COLO829 (cell line): ENCODE measurements around the gene CEP131.

Experiments used
- DNase-seq: peaks from one replicate; pipeline ENCODE4 v3.0.0; 2012; ENCODE audit warnings: low spot score

Gene CEP131

DNA sequence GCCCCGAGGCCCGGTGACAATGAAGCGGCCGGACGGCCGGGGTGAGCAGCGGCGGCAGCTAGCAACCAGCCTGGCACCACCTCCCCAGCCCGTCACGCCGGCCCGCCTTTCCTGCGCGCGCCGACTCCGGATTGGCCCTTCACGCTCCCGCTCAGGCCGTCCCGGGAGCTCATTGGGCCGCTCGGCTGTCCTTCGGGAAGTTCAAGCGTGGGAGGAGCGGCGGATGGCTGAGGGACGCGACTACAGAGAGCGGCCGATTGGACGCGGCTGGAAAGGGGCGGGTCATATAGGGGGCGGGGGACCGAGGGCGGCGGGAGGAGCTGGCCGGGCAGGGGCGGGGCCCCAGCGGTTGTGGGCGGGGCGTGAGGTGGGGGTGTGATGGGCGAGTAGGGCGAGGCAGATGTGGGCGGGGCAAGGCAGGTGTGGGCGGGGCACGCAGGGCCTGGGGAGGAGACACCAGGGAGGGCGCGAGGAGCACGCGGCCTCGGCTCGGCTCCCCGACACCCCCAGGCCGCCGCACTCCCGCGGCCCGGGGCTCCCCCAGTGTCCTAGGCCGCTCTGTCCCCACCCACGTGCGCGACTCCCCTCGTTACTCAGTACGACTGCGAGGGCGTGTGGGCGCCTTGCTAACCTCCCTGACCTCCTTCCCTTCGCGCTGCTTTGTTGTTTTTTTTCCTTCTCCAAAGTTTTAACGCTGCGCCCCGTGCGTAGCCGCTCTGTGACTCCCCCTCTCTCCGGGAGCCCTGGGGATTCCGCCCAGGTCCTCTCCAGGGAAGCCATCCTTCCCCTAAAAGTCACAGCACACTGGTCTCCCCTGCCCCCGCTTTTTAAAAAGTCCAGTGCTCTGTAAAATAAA, at the start of gene CEP131:
Gene CEP131 (minus strand): TSS at position 60 of the 856 bp plus-strand sequence. CDS start 2,909 bp downstream, outside the sequence.
- DNase-seq, result peak; percentile 99

DNA sequence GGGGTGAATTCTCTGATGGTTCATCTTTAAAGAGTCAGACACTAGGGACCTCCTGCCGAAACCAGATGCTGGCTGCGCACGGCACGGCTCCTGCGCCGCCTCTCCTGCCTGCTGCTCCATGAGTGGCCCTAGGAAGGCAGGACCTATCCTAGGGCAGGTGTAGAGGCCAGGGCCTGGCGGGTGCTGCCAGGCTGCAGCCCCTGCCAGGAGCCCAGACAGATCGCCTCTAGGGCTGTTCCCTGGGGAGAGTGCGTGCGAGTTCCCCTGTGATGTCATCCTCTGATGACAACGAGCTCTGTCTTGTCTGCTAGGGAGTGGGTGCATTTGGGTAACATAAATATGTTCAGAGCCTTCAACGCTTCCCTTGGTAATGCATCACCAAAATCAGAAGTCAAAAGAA, 48.5 kb upstream of the CEP131 start:
- DNase-seq, result no peak

DNA sequence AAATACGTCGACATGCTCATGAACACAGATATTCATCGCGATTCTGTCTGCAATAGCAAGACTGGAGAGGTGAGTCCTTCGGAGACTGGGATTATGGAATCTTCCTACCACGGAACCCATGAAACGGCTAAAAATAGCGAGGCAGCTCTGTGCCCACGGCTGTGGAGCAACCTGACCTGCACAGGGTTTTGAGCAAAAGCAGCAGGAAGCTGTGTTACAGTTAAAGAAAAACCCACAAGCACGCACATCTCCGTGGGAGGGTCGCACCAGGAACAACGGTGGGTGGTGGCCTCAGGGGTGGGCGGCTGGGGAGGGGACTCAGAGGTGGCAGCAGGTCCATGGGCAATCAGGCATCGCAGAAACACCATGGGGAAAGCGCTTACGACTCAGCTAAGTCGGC, 47.5 kb upstream of the CEP131 start:
- DNase-seq, result no peak

DNA sequence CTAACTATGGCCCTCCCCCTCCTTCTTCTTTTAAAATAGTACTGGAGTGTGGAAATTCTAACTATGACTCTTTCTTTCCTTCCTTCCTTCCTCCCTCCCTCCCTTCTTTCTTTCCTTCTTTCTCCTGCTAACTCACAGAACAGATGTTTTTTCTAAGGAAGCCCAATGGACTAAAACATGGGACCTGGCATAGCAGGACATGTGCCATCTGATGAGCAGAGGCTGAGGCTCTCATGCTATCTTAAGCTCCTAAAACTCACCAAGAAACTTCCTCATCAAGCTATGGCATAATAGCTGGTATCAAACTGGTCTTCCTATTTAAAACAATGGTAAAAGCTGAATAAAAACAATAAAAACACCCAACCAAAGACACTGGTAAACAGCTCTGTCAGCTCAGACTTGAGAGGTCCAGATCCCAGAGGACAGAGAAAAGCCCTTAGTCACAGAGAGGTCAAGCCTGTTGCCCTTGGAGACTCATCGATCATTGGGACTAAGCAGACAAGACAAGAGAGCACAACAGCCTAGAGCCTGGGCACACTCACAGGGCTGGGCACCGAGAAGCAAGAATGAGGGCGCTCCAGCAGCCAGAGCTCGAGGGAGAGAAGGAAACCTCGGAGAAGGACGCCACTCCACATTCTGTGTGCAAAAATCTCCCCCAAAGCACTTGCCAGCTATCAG, 44.8 kb upstream of the CEP131 start:
- DNase-seq, result no peak

DNA sequence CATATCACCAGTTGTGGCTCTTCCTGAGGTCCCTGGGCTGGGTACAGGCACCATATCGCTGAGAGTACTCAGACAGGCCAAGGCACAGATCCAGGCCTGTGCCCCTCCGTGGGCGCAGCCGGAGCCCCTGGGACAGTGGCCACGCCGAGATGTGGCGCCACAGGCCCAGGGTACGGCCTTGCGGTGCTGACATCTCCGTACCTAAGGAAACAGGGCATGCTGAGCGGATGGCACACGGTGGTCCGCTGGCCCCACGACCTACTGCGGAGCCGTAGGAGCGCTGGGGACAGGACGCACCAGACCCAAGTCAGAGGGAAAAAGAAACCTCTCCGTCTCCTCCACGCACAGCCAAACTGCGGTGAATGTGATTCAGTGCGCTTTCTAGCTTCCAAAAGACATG, 42.8 kb upstream of the CEP131 start:
- no peak for DNase-seq

DNA sequence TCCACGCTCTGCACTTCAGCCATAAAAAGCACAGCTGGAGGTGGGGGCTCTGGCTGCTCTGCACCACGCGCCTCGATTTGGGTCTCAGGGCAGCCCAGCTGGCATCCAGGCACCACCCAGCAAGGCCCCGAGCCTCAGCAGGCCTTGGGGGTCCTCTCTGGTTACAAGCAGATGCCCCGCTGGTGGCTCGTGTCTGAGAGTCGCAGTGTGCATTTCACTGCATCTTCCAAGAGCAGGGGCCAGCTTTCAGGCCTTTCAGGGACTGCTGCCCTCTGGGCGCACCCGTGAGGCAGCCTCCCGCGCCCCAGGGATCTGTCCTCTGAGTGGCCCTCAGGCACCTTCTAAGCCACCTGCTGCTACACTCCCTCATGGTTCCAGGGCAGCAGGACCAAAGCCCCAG, 41.9 kb upstream of the CEP131 start:
- no peak for DNase-seq

DNA sequence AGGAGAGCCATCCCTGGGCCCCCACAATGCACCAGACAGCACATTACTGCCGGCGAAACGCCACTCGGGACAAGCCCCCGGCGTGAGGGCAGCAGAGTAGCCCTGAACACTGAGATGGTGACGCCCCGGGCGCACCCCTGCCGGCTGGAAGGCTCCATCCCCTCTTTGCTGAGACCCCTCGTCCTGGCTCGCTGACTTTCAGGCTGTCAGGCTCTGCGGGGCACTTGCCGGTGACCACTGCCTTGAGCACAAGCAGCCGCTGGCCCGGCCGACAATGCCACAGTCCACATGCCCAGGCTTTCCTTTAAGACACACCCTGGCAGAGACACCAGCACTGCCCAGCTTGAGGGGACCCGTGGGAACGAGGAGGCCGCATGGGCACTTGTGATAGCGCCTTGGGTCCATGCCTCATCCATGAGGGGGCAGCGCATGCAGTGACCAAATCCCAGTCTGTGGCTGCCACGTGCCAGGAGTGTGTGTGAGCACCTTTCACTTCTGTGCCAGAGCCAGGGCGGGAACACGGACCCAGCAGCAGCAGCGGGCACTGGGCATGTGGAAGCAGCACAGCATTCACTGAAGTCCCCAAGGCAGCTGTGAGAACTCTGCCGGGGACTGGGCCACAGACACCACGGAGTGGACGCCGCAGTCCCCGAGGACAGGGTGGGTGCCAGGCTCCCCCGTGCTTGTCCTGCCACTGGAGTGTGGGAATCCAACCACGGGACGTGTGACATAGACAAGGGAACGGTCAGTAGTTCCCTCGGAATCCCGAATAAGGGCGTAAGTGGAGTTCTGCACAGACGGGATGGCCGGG, 40.8 kb upstream of the CEP131 start:
- no peak for DNase-seq

DNA sequence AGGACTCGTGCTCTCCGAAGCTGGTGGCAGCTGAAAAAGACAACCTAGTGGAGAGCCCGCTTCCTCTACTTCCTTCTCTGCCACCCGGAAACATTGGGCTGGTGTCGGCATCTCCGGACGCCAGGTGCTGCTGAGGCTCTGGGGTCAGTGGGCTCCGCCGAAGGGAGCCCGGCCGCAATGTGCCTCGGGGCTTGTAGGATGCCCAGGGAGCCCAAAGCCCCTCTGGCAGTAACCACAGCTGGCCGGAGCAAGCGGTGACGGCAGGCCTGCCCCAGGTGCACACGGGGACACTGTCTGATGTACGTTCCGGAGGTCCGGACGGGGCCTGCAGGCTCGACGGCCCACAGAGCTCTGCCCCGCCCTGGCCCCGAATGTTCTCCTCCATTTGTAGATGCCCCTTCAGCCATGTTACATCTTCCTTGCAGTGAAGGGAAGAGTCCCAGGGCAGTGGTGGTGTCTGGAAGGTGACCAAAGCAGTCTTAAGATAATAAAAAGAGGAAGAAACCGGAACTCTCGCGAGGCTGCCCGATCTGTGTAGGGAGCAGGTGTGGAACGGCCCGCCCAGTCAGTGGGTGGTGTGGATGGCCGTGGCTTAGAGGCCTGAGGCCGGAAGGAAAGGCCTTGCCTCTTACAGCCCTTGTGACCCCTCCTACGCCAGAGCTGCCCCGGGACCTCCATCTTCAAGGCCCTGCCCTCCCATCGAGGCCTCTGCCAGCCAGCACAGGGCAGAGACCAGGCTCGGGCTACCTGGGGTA, 39.0 kb upstream of the CEP131 start:
- DNase-seq, result no peak

DNA sequence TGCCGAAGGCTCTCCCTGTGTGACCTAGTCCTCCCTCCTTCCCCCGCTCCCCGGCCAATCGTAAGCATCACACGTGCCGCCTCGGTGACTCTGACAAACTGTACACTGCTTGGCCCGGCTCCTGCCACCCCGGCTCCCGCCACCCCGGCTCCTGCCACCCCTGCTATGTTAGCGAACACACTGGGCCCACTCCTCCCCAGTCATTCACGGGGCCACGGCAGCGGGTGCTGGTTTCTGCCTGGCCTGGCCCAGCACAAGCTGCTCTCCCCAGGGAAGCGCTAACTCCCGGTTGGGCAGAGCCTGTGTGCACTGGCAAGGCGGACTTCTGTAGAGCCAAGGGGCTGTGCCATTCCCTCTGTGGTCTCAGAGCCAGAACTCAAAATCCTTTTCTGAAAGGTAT, 38.3 kb upstream of the CEP131 start:
- no peak for DNase-seq

DNA sequence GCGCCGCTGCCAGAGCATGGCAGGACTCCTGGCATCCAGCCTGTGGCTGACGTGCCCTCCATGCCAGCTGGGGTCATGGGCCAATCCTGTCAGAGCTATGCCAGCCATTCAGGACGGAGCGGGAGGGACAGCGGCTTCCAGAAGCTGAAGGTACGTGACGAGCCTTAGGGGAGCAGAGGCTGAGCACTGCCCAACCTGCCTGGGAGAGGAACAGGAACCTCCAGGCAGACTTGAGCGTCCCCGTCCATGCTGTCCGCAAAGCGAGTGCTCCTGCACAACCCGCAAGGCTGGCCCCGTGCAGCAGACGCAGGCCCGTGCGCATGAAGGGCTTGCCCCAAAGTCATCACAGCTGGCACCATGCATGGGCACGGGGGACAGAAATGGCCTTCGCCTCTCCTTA, 37.9 kb upstream of the CEP131 start:
- DNase-seq, result no peak

DNA sequence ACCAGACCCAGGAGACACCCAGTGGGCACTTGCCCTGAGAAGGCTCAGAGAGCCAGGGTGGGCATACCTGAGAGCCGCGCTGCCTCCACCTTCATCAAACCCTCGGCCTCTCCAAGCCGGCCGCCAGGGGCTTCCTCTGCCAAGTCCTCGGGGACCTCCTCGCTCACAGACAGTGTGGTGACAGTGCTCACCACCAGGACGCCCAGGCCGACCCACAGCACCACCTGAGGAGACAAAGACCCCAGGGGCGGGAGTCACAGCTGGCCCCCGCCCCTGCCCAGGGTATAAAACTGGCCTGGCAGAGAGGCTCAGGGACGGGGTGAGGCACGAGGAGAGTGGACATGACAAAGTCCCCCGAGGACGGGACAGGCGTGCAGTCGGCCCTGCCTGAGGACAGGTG, 37.4 kb upstream of the CEP131 start:
- DNase-seq, result no peak

DNA sequence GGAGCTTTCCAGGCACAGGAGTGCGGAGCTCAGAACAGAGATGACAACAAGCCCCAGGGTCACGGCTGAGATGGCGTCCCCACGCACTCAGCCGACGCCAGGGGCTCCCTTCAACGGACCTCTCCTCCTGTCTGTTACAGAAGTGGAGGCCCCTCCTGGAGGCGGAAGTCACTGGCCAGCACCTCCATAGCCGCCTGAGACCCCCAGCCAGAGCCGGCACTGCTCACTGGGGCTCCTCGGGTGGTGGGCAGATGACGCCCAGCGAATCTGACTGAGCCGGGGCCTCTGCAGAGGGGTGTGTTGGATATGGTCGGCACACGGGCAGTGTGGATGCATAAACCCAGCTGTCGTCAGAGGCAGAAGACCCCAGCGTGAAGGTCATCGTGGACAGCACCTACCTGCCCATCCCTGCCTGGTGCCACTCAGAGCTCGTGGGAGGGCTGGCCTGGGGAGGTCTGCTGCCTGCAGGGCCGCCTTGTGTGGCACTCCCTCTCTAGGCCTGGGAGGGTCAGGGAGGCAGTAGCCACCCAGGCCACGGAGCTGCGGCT, 36.4 kb upstream of the CEP131 start:
- DNase-seq, result no peak

DNA sequence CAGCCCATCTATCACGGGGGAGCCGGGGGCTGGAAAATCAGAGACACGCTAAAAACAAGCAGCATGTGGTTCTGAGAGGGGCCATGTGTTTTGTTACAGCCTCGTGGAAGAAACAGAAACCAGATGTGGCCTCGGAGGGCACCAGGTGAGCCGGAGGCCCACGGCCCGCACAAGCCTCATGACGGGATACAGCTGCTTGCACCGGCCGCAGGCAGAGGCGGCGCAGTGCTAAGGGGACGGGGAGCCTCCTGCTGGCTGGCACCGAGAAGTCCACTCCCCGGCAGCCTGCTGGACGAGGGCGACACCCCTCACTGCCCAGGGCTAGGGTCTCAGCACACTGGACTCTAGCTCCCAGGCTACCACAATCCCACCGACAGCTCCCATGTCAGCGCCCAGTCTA, 35.5 kb upstream of the CEP131 start:
- no peak for DNase-seq

DNA sequence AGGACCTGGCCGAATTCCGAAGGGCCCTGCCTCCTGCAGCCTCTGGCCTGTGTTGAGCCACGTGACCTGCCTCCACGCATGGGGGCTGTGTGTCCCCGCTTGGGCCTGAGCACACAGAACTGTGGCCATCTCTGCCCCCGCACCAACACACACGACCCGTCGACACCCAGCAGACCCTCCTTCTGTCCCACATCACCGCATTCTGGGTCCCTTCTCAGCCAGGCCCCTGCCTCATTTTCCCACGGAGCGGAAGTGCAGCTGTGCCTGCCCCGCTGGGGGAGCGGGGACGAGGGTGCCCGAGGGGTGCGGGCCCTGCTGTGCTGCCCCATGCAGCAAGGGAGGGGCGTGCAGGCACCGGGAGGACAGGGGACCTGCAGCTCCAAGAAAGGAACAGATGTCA, 34.8 kb upstream of the CEP131 start:
- DNase-seq, result no peak

DNA sequence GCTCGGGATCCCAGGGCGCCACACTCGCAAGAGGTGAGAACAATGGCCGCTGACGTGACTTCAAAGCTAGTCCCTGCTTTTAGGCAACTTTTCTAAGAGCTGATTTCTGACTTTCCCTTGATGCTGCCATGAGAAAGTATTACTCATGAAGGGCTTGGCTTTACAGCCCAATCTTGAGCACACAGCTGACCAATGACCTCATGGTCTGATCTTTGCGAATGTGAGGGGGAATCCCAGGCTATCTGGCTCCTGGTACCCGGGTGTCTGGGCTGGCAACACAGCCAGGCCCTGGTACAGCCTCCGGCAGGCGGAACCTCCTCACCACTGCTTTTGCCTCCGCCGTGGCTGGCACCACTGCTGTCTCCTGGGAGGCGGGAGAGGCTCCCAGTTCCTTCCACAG, 33.9 kb upstream of the CEP131 start:
- no peak for DNase-seq

DNA sequence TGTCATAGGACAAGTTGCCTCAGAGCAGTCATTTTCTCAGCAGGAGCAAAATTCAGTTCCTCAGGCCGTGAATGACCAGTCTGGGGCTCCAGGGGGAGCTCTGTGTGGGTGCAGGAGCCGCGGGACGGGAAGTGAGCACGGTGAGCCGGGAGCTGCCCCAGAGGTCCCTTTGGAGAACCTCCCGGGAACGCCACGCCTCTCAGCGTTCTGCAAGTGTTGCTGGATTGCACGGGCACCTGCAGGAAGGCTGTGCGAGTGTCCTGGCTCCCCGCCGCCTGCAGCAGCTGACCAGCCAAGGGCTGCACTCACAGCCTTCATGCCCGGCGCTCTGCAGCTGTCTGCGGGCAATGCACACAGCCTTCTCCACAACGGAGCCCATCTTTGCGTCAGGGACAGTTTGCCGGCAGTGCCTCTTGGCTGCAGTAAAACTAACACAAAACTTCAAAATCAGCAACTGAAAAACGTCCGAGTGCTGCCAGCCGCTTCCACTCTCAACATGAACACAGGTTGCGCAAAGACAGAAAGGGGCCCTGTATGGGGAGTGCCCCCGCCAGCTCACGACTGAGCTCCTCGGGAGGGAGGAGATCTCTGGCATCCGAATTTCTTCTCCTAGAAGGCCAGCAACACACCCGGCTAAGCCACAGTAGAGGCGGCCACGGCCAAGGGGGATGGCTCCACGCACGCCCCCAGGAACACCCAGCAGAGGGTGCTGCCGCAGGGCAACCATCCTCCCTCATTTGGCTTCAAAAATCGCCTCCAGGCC, 32.4 kb upstream of the CEP131 start:
- DNase-seq, result no peak

DNA sequence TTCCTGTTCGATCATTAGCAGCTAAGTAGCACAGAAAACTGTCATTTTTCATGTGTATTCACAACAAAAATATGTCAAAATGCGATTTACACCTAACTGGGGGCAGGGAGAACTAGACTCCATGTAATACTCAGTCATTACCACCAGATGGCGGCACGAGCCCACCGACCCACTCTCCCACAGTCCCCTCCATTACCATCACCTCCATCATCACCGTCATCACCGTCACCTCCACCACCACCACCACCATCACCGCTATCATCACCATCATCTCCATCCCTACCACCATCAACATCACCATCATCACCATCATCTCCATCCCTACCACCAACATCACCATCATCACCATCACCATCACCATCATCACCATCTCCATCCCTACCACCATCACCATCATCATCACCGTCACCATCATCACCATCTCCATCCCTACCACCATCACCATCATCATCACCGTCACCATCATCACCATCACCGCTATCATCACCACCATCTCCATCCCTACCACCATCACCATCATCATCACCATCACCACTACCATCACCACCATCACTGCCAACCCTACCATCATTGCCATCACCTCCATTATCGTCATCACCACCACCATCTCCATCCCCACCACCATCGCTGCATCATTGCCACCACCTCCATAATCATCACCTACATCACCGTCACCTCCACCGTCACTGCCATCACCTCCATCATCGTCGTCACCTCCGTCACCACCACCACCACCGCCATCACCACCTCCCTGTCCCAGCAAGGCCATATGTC, 30.8 kb upstream of the CEP131 start:
- peak; percentile 40 for DNase-seq

DNA sequence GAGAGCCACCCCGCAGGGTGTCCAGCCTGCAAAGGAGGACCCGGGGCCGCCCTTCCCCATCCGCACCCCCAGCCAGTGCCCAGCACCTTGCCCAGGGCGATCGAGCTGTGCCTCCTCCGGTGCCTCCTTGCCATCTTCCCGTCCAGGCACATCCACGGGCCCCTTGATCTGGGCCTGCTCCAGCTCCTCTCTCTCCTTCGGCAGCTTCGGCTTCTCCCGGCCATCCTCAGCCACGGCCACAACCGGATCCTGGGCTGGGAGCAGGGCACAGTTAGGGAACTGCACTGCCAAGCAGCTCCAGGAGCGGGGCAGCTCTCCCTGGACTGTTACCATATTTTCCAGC, 30.2 kb upstream of the CEP131 start:
- no peak for DNase-seq

DNA sequence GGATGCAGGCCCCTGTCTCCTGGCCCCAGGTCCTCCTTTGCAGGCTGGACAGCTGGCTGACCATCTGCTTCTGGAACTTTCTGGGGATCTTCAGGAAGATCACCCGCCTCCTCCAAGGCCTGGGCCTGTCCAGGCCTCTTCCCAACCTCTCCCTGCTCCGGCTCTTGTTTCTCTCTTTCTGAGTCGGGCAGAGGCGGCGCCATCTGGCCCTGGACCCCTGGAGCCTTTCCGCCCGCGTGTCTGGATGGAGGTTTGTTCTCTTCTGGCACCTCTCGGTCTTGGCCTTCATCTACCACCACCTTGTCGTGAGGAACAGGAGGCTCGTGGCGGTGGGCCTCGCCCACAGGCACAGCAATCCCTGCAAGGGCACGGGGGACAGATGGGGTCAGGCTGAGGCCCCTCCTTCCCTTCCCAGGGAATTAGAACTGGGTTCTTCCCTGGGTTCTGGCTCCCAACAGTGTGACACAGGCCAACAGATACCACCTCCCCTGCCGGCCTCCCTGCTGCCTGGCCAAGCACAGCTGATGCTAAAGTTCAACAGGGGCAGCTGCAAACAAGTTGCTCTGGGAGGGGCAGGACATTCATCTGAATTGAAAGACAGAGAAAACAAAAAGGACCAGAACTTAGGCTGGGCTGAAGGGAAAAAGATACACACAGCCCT, 29.7 kb upstream of the CEP131 start:
- no peak for DNase-seq
